ENCODE measurements around the gene ACOT8. TPM values are rescaled to one million over a fixed set of nuclear protein-coding genes. Genes with fewer than 3 reads are reported as not detected.

The ACOT8 gene
- total RNA-seq, 1 experiment from 2014 or later = 37.9 TPM

DNA sequence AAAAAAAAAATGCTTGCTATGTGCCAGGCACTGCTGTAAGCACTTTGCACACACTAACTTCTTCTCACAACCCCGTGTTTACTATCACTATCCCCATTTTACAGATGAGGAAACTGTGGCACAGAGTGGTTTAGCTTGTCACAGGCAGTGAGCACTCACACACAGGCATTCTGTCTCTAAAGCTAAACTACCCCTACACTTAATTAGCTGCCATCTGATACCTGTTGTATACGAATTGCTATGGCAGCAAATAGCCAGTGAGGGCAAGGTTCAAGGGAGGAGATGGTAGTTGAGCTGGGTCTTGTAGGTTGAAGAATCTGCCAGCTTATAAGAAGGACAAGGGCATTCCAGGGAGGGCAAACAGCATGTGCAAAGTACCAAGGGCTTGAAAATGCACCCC, 35.2 kb downstream of the ACOT8 start:
- Mint-ChIP-seq H3K27me3 (ENCODE audit: unreplicated experiment) (peaks cover 50% of the 10 kb centered on the region), H3K4me1 (ENCODE audit: low read depth, unreplicated experiment) (peaks cover 48% of the 10 kb centered on the region), H3K36me3 (ENCODE audit: insufficient read depth, unreplicated experiment) (peaks cover 25% of the 10 kb centered on the region), H3K27ac (ENCODE audit: unreplicated experiment) (no peak overlapping the region), H3K9me3 (ENCODE audit: low read depth, unreplicated experiment) (no peaks in the 10 kb centered on the region), H3K4me3 (ENCODE audit: low read depth, unreplicated experiment) (no peak overlapping the region)
- TF ChIP-seq, protein P1, sequence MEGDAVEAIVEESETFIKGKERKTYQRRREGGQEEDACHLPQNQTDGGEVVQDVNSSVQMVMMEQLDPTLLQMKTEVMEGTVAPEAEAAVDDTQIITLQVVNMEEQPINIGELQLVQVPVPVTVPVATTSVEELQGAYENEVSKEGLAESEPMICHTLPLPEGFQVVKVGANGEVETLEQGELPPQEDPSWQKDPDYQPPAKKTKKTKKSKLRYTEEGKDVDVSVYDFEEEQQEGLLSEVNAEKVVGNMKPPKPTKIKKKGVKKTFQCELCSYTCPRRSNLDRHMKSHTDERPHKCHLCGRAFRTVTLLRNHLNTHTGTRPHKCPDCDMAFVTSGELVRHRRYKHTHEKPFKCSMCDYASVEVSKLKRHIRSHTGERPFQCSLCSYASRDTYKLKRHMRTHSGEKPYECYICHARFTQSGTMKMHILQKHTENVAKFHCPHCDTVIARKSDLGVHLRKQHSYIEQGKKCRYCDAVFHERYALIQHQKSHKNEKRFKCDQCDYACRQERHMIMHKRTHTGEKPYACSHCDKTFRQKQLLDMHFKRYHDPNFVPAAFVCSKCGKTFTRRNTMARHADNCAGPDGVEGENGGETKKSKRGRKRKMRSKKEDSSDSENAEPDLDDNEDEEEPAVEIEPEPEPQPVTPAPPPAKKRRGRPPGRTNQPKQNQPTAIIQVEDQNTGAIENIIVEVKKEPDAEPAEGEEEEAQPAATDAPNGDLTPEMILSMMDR (IDR thresholded peaks at IDR 0.05; ENCODE audit: unreplicated experiment) = no peak
- CTCF ChIA-PET = interaction anchor here (1.2 to 1.5 kb wide), 2 partner anchors 43 to 112 kb away, joined by 3 to 4 read pairs; no protein-coding TSS in a partner anchor
- BruUV-seq (replicated peaks) = no TSS peak
- intact Hi-C loops (cut with micrococcal nuclease; ENCODE audit: unreplicated experiment) = no loop called here
- DNase-seq = no peak

DNA sequence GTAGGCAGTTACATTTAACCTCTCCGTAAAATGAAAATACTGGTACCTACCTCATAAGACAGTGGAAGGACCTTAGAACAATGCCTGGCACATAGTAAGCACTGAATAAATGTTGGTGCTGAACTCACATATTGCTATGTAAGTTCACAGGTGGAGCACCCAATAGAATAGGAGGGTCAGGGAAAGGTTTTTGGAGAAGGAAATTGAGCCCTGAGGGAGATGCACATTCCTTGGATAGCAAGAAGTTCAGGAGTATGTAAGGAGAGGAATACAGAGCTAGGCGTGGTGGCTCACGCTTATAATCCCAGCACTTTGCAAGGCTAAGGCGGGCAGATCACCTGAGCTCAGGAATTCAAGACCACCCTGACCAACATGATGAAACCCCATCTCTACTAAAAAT, 37.7 kb downstream of the ACOT8 start:
- intact Hi-C loops (cut with micrococcal nuclease; ENCODE audit: unreplicated experiment) = no loop called here
- Mint-ChIP-seq H3K27ac (ENCODE audit: unreplicated experiment) (no peak overlapping the region), H3K4me1 (ENCODE audit: low read depth, unreplicated experiment) (peaks cover 58% of the 10 kb centered on the region), H3K27me3 (ENCODE audit: unreplicated experiment) (peaks cover 40% of the 10 kb centered on the region), H3K9me3 (ENCODE audit: low read depth, unreplicated experiment) (no peaks in the 10 kb centered on the region), H3K36me3 (ENCODE audit: insufficient read depth, unreplicated experiment) (peaks cover 39% of the 10 kb centered on the region), H3K4me3 (ENCODE audit: low read depth, unreplicated experiment) (no peak overlapping the region)
- BruUV-seq (replicated peaks) = no TSS peak
- TF ChIP-seq, protein P1 (IDR thresholded peaks at IDR 0.05; ENCODE audit: unreplicated experiment) = no peak
- CTCF ChIA-PET = interaction anchor here (0.6 kb wide), 1 partner anchor 107 kb away, joined by 3 read pairs; no protein-coding TSS in a partner anchor
- no peak for DNase-seq

DNA sequence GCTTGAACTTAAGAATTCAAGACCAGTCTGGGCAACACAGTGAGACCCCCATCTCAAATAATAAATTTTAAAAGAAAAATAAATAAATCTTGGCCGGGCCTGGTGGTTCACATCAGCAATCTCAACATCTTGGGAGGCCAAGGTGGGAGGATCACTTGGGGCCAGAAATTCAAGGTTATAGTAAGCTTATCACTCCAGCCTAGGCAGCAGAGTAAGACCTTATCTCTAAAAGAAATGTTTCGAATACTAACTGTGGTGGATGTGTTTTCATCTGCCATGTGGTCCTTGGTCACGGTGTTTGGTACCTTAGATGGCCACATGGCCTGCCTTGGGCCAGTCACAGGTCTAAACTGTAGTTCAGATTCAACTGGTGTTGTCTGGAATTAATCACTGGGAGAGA, 39.0 kb downstream of the ACOT8 start:
- no TSS peak for BruUV-seq (replicated peaks)
- no peak for DNase-seq
- peaks cover 45% of the 10 kb centered on the region for H3K36me3 Mint-ChIP-seq (ENCODE audit: insufficient read depth, unreplicated experiment)
- peaks cover 28% of the 10 kb centered on the region for H3K27me3 Mint-ChIP-seq (ENCODE audit: unreplicated experiment)
- no peaks in the 10 kb centered on the region for H3K9me3 Mint-ChIP-seq (ENCODE audit: low read depth, unreplicated experiment)
- CTCF ChIA-PET = interaction anchor here (0.8 to 1.0 kb wide), 3 partner anchors 29 to 382 kb away, joined by 3 read pairs; no protein-coding TSS in a partner anchor
- peak overlapping the region; percentile 86 for H3K27ac Mint-ChIP-seq (ENCODE audit: unreplicated experiment)
- intact Hi-C loops (cut with micrococcal nuclease; ENCODE audit: unreplicated experiment) = no loop called here
- H3K4me1 Mint-ChIP-seq (ENCODE audit: low read depth, unreplicated experiment) = peaks cover 53% of the 10 kb centered on the region
- TF ChIP-seq, protein P1 (IDR thresholded peaks at IDR 0.05; ENCODE audit: unreplicated experiment) = no peak
- peak overlapping the region; percentile 35 for H3K4me3 Mint-ChIP-seq (ENCODE audit: low read depth, unreplicated experiment)

DNA sequence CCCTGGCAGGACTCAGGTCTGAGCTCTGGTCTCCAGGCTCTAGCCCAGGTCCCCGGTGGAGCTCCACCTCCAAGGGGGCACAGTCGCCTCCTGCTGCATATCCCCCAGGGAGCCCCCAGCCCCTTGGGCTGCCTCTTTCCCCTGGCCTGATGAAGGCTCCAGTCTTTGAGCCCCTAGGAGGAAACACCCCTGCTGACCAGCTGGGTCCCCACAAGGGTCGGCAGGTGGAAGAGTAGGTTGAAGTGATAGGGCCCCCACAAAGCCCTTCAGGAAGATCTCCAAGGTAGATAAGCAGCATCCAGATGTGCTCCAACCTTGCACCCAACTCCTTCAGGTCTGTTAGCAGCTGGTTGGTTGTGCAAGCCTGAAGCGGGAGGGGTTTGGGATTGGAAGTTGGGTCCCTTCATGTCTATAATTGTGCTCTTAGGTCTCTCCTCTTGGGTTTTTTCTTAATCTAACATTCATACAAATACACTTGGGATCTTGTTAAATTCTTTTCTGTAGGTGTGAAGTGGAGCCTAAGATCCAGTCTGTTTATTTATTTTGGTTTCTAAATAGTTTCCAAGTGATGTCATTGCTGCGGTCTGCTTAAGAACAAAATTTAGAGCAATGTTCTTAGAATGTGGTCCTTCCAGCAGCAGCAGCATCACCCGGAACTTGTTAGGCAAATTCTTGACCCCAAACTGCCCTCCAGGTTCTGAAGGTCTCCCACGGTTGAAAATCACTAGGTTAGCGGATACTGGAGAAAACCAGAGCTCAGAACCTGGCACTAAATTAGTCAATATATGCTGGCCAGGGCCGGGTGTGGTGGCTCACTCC, 39.6 kb downstream of the ACOT8 start:
- Mint-ChIP-seq H3K4me1 (ENCODE audit: low read depth, unreplicated experiment) (peaks cover 53% of the 10 kb centered on the region), H3K4me3 (ENCODE audit: low read depth, unreplicated experiment) (peak overlapping the region; percentile 35), H3K9me3 (ENCODE audit: low read depth, unreplicated experiment) (no peaks in the 10 kb centered on the region), H3K27me3 (ENCODE audit: unreplicated experiment) (peaks cover 22% of the 10 kb centered on the region), H3K36me3 (ENCODE audit: insufficient read depth, unreplicated experiment) (peaks cover 47% of the 10 kb centered on the region), H3K27ac (ENCODE audit: unreplicated experiment) (peak overlapping the region; percentile 86)
- BruUV-seq (replicated peaks) = no TSS peak
- CTCF ChIA-PET = interaction anchor here (0.8 to 1.0 kb wide), 3 partner anchors 29 to 381 kb away, joined by 3 read pairs; no protein-coding TSS in a partner anchor
- DNase-seq = peak; percentile 55
- TF ChIP-seq, protein P1 (IDR thresholded peaks at IDR 0.05; ENCODE audit: unreplicated experiment) = no peak
- intact Hi-C loops (cut with micrococcal nuclease; ENCODE audit: unreplicated experiment) = no loop called here

All from Calu3 (cell line).